ENCODE measurements around the gene KCNK15. TPM values are rescaled to one million over a fixed set of nuclear protein-coding genes. Genes with fewer than 3 reads are reported as not detected.
A peak's percentile ranks its signal among the peaks of the same experiment; 100 is the strongest.

KCNK15 gene
- total and polyA plus RNA-seq, 9 of the 15 experiments (the other 6 are each of a cell fraction or from before 2014, with no cell fraction given), result 0.03 to 0.30 (median 0.17) TPM; not detected in 5

- Histone ChIP-seq H4K20me1 (replicated peaks; ENCODE audit: control insufficient read depth, insufficient read depth, low read length) (peaks cover 13% of the 10 kb centered on the region; the same call in 1 of the 2 replicates), H3K36me3 (ENCODE audit: control insufficient read depth, insufficient read depth, low read length) (no peaks in the 10 kb centered on the region), H3K9ac (ENCODE audit: insufficient read depth in 1 of 2, low read depth in 2 of 2, low read length in 2 of 2) (no peak overlapping the region), H3K79me2 (ENCODE audit: control insufficient read depth, insufficient read depth, low read length) (no peaks in the 10 kb centered on the region), H3K4me3 (no peak overlapping the region), H3K9me1 (ENCODE audit: control insufficient read depth, insufficient read depth, low read length) (no peaks in the 10 kb centered on the region), H3K27me3 (ENCODE audit: control insufficient read depth in 2 of 2, insufficient read depth in 2 of 2, low read length in 2 of 2) (peaks cover 35 to 66% of the 10 kb centered on the region in 2 experiments), H3K9me3 (replicated peaks; ENCODE audit: control insufficient read depth, insufficient read depth, low read depth, low read length) (no peaks in the 10 kb centered on the region), H2AFZ (ENCODE audit: low read depth, low read length) (no peak overlapping the region), H3K4me2 (ENCODE audit: insufficient read depth, low read length) (no peak overlapping the region), H3K27ac (ENCODE audit: extremely low read depth, low read depth, low read length) (no peak overlapping the region), H3K4me1 (replicated peaks in 1 of 2; ENCODE audit: control insufficient read depth in 2 of 2, insufficient read depth in 2 of 2, low read length in 2 of 2) (peaks cover 0 to 10% of the 10 kb centered on the region in 2 experiments; a peak in 2 of 5 replicates)
- TF ChIP-seq BHLHE40 (IDR thresholded peaks at IDR 0.05; ENCODE audit: low read length) (0 out of 2 replicates have a peak, but pooled peaks have one; percentile 10), ZFP36 (IDR thresholded peaks at IDR 0.05; ENCODE audit: low read depth, low read length, partially characterized antibody) (peak; percentile 76), KDM1A (IDR thresholded peaks at IDR 0.05) (peak in 1 of 2 experiments; percentile 50; a peak in 1 of 4 replicates), BCOR (IDR thresholded peaks at IDR 0.05) (peak; percentile 75), RBM25 (IDR thresholded peaks at IDR 0.05; ENCODE audit: low read depth, low read length, severe bottlenecking) (peak; percentile 93), SREBF1 (IDR thresholded peaks at IDR 0.05; ENCODE audit: borderline replicate concordance, low read depth, low read length) (no peak), RAD51 (IDR thresholded peaks at IDR 0.05; ENCODE audit: borderline replicate concordance, low read depth) (0 out of 2 replicates have a peak, but pooled peaks have one; percentile 12), SMARCA5 (IDR thresholded peaks at IDR 0.05) (0 out of 2 replicates have a peak, but pooled peaks have one; percentile 52), HNRNPUL1 (IDR thresholded peaks at IDR 0.05; ENCODE audit: low read length) (no peak), TCF3 (CRISPR knock-in tag; IDR thresholded peaks at IDR 0.05) (no peak), ZNF75A (CRISPR knock-in tag; IDR thresholded peaks at IDR 0.05) (no peak)
- intact Hi-C loops (cut with micrococcal nuclease) (no loop called here), in situ Hi-C loops (cut with MboI) (no loop called here)
- FAIRE-seq (no peak), ATAC-seq (no peak), DNase-seq (ENCODE audit: extremely low read depth in 1 of 4, low spot score in 3 of 4) (no peak)
- ChIA-PET CTCF (ENCODE audit: low intra/inter-chr PET ratio) (no interaction called here), POLR2A (no interaction called here)
- WGBS (ENCODE audit: insufficient coverage, low coverage, missing lambda C conversion rate), result 6% methylated on average over 5 of the region's 5 CpGs
- BruUV-seq (replicated peaks), result no TSS peak
These were observed 19.8 kb upstream of the KCNK15 start for GRCh38 chr20:44725837-44726236.
